Tibial artery (tissue), 4 donors: ENCODE data around the gene DNAJB4.

Experiments
- DNase-seq, 2 donors: peaks; one replicate each; pipeline ENCODE4 v3.0.0-alpha.2; 2019
- H3K27ac ChIP-seq, 2 donors: fragments of 200-600 bp; sonication (generic) in 1 of 2; 1 replicate in 1 of 2; 2 replicates in 1 of 2; pipeline ENCODE4 v1.5.1; 2018 to 2019; ENCODE audit warnings: mild to moderate bottlenecking in 1 of 2
- H3K27me3 ChIP-seq, 2 donors: fragments of 200-600 bp; sonication (generic) in 1 of 2; one replicate each; pipeline versions ENCODE4 v1.5.1 to v1.6.0; 2016 to 2019
- H3K36me3 ChIP-seq, 3 donors: fragments of 200-600 bp; sonication (generic) in 2 of 3; one replicate each; pipeline ENCODE4 v1.5.1; 2016 to 2019; ENCODE audit warnings: mild to moderate bottlenecking in 2 of 3
- H3K4me1 ChIP-seq, 4 donors: fragments of 200-600 bp; sonication (generic) in 2 of 4; 1 replicate in 3 of 4; 2 replicates in 1 of 4; pipeline ENCODE4 v1.5.1; 2016 to 2019
- H3K4me3 ChIP-seq, 2 donors: fragments of 200-600 bp; sonication (generic) in 1 of 2; 1 replicate in 1 of 2; 2 replicates in 1 of 2; pipeline ENCODE4 v1.5.1; 2018 to 2019; ENCODE audit warnings: mild to moderate bottlenecking in 2 of 2
- H3K9me3 ChIP-seq, 3 donors: fragments of 200-600 bp; sonication (generic) in 1 of 3; one replicate each; pipeline ENCODE4 v1.5.1; 2016 to 2019
- intact Hi-C: fragments of 100-400 bp; cut with DNase I; formaldehyde crosslinking; loops from one replicate; pipeline ENCODE4 v1.15.0; 2023; ENCODE audit warnings: low total_unique reads
- TF ChIP-seq, protein P1 (sequence below), 2 experiments: fragments of 200-600 bp in 1 of 2; fragments of 450-650 bp in 1 of 2; IDR thresholded peaks; one replicate each; pipeline ENCODE4 v1.5.1; 2017 to 2019; ENCODE audit warnings: antibody characterized with exemption in 2 of 2, mild to moderate bottlenecking in 1 of 2, moderate library complexity in 1 of 2

The DNAJB4 gene

DNA sequence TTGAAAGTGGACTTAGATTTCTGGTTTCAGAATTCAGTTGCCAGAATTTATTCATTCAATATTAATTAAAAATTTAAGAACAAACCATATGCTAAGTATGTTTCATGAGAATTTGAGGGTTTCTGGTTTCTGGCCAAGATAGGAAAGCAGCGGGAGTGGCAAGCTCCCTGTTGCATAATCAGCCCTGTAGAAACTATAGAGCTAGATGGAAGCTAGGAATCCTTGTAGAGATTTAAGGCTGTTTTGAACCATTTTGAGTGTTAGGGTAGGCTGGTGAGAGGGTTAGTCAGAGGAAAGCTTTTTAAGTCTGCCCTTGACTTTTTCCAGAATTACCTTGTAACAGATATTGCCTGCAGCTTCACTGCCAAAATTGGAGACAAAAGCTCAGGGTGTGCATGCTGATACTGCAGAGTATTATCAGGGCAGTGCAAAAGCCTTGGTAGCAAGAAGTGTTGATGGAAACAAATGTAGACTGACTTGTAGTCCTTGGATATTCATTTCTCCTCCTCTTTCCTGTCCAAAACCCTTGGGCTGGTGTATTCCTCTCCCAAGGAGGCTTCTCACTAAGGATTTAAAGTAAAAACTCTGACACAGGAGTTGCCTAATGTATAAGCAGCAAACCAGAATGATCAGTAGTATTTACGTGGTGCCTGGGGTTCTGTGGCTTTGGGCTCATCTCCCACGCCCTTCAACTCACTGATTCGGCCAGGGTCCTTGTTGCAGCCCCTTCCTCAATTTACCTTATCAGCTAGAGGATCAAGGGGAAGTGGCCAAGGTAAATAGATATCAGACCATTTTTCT lies 28.5 kb downstream of the DNAJB4 start:
- no peak overlapping the region for H3K4me3 ChIP-seq
- DNase-seq = no peak
- H3K4me1 ChIP-seq = no peaks in the 10 kb centered on the region
- H3K27ac ChIP-seq = no peak overlapping the region
- no peaks in the 10 kb centered on the region for H3K9me3 ChIP-seq
- no peaks in the 10 kb centered on the region for H3K27me3 ChIP-seq
- TF ChIP-seq, protein P1, sequence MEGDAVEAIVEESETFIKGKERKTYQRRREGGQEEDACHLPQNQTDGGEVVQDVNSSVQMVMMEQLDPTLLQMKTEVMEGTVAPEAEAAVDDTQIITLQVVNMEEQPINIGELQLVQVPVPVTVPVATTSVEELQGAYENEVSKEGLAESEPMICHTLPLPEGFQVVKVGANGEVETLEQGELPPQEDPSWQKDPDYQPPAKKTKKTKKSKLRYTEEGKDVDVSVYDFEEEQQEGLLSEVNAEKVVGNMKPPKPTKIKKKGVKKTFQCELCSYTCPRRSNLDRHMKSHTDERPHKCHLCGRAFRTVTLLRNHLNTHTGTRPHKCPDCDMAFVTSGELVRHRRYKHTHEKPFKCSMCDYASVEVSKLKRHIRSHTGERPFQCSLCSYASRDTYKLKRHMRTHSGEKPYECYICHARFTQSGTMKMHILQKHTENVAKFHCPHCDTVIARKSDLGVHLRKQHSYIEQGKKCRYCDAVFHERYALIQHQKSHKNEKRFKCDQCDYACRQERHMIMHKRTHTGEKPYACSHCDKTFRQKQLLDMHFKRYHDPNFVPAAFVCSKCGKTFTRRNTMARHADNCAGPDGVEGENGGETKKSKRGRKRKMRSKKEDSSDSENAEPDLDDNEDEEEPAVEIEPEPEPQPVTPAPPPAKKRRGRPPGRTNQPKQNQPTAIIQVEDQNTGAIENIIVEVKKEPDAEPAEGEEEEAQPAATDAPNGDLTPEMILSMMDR (IDR thresholded peaks at IDR 0.05) = no peak
- no peaks in the 10 kb centered on the region for H3K36me3 ChIP-seq
- intact Hi-C loops = no loop called here

DNA sequence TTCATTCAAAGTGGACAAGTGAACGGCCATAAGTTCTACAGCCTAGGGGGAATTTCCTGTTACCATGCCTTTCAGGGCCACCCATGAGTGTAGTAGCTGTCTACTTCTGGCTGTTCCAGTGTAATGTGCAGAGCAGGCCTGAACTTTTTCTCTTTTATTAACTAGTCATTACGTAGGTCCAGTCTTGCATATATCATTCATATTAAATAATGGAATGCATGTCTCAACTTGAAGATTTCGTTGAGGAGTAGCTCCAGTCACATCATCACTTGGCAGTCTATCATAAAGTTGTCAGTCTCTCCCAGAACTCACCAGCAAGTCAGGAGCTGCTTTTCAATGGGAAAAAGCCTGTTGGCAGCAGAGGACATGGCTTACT lies 29.0 kb downstream of the DNAJB4 start:
- TF ChIP-seq, protein P1 (IDR thresholded peaks at IDR 0.05) = no peak

DNA sequence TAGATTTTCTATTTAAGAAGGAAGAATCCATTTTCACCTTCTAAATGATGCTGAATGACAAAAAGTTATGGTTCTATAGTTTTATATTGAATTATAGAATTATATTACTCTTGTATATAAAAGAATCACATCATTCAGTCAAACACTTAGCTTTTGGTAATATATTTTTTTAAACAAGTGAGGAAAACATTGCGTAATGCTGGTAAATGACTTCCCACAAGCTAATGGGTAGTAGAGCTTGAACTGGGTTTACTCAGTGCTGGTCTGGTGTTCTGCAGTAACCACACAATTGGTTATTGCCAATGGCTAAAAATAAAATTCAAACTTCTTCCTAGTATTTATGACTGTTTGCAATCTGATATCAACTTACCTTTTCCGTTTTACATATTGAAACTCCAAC lies 30.4 kb downstream of the DNAJB4 start:
- Histone ChIP-seq H3K36me3 (no peaks in the 10 kb centered on the region), H3K27ac (no peak overlapping the region), H3K4me1 (no peaks in the 10 kb centered on the region), H3K27me3 (no peaks in the 10 kb centered on the region), H3K4me3 (no peak overlapping the region), H3K9me3 (no peaks in the 10 kb centered on the region)
- DNase-seq = no peak
- intact Hi-C loops = no loop called here
- TF ChIP-seq, protein P1 (IDR thresholded peaks at IDR 0.05) = no peak

More for the DNA sequence above, 29.0 kb downstream of the DNAJB4 start:
- intact Hi-C loops = no loop called here
- H3K27ac ChIP-seq = no peak overlapping the region
- DNase-seq = no peak
- no peaks in the 10 kb centered on the region for H3K4me1 ChIP-seq
- no peak overlapping the region for H3K4me3 ChIP-seq
- H3K36me3 ChIP-seq = no peaks in the 10 kb centered on the region
- H3K9me3 ChIP-seq = no peaks in the 10 kb centered on the region
- H3K27me3 ChIP-seq = no peaks in the 10 kb centered on the region

DNA sequence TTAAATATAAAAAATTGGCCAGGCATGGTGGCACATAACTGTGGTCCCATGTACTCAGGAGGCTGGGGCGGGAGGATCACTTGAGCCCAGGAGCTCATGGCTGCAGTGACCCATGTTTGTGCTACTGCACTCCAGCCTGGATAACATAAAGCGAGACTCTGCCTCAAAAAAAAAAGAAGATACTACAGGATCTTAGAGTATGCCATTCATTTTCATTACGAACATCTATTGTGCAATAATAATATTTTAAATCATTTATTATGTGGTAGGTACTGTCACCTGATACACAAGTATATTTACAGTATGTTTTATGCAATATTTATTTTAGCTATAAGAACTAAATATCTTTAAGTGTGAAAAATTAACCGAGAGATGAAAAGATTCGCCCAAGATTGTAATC lies 31.7 kb downstream of the DNAJB4 start:
- DNase-seq = no peak
- TF ChIP-seq, protein P1 (IDR thresholded peaks at IDR 0.05) = no peak
- Histone ChIP-seq H3K9me3 (no peaks in the 10 kb centered on the region), H3K27ac (no peak overlapping the region), H3K36me3 (no peaks in the 10 kb centered on the region), H3K27me3 (no peaks in the 10 kb centered on the region), H3K4me1 (no peaks in the 10 kb centered on the region), H3K4me3 (no peak overlapping the region)
- intact Hi-C loops = no loop called here

DNA sequence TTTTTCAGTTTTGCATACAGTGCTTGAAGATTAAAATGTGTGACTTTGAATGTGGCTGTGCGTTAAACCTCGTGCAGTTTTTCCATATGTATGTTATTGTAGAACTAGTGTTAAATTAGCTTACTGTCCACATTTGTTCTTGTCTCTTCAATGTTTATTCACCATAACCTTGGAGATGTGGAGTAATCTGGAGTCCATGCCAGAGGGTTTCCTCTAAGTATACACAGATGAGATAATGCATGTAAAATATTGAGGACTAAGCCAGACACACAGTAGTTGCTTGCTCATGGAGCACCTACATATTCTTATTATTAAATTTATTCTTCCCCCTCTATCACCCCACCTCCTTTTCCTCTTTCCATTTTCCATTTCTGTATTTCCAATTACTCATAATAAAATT lies 33.3 kb downstream of the DNAJB4 start:
- H3K9me3 ChIP-seq = no peaks in the 10 kb centered on the region
- TF ChIP-seq, protein P1 (IDR thresholded peaks at IDR 0.05) = no peak
- no peaks in the 10 kb centered on the region for H3K36me3 ChIP-seq
- no peak overlapping the region for H3K4me3 ChIP-seq
- no peaks in the 10 kb centered on the region for H3K27me3 ChIP-seq
- no peak overlapping the region for H3K27ac ChIP-seq
- no peak for DNase-seq
- intact Hi-C loops = no loop called here
- H3K4me1 ChIP-seq = no peaks in the 10 kb centered on the region
